Ishikawa (cell line): ENCODE data around the gene DCTD.

Experiments used
- CEBPB ChIP-seq: IDR thresholded peaks from 2 replicates; pipeline ENCODE4 v1.6.1; 2012
- CREB1 ChIP-seq: IDR thresholded peaks from 2 replicates; pipeline ENCODE4 v1.6.1; 2012; ENCODE audit warnings: low read depth
- EGR1 ChIP-seq: IDR thresholded peaks from 2 replicates; pipeline ENCODE4 v1.6.1; 2012
- EP300 ChIP-seq: IDR thresholded peaks from 2 replicates; pipeline ENCODE4 v1.6.1; 2012; ENCODE audit warnings: borderline replicate concordance
- FOXM1 ChIP-seq: IDR thresholded peaks from 2 replicates; pipeline ENCODE4 v1.6.1; 2012; ENCODE audit warnings: low read depth, borderline replicate concordance
- NFIC ChIP-seq: IDR thresholded peaks from 2 replicates; pipeline ENCODE4 v1.6.1; 2012
- RAD21 ChIP-seq: IDR thresholded peaks from 2 replicates; pipeline ENCODE4 v1.6.1; 2012; ENCODE audit warnings: low read depth
- TAF1 ChIP-seq: IDR thresholded peaks from 2 replicates; pipeline ENCODE4 v1.6.1; 2012; ENCODE audit warnings: low read depth, mild to moderate bottlenecking
- TCF12 ChIP-seq: IDR thresholded peaks from 2 replicates; pipeline ENCODE4 v1.6.1; 2012; ENCODE audit warnings: low read depth
- TEAD4 ChIP-seq: IDR thresholded peaks from 2 replicates; pipeline ENCODE4 v1.6.1; 2012
- YY1 ChIP-seq: IDR thresholded peaks from 2 replicates; pipeline ENCODE4 v1.6.1; 2012; ENCODE audit warnings: low read depth
- ZBTB7A ChIP-seq: IDR thresholded peaks from 2 replicates; pipeline ENCODE4 v1.6.1; 2012; ENCODE audit warnings: low read depth
- TF ChIP-seq, protein P1 (sequence below): IDR thresholded peaks from 2 replicates; pipeline ENCODE4 v1.6.1; 2012
- TF ChIP-seq, protein P2 (sequence below): IDR thresholded peaks from 2 replicates; pipeline ENCODE4 v1.6.1; 2012; ENCODE audit warnings: low read depth, mild to moderate bottlenecking
- TF ChIP-seq, protein P3 (sequence below): IDR thresholded peaks from 2 replicates; pipeline ENCODE4 v1.6.1; 2012

DCTD gene

DNA sequence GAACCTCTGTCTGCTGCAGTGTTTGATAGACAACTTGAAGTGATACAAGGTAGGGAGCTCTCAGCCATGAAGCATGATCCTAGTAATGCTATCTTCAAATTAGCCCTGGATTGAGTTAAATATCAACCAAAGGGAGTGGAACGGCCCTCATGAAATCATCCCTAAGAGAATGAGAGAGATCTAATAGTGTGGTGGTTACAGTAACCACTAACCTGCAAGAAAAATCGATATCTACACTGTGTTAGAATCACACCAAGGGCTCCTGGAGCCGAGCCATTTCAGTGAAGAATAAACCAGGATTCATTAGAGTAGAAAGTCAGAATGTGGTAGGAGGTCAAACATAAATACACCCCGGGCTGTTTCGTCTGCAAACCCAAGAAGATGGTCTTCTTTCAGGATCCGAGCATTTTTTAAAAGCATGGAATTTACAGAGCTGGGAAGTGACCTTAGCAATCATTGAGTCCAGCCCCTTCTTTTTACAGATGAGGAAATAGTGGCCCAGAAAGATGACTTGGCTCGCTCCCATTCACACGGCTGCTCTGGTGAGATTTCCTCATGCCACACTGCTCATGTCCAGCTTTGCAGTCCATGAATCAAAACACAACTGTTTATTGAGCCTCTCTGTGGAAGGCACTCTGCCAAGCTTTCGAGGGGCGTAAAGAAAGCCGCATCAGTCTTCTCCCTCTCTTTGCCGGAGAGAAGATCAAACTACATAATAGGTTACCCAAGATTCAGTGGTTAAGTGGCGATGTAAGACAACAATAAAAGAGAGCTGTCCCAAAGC, 5.5 kb upstream of the DCTD start:
- TF ChIP-seq TCF12: no peak

DNA sequence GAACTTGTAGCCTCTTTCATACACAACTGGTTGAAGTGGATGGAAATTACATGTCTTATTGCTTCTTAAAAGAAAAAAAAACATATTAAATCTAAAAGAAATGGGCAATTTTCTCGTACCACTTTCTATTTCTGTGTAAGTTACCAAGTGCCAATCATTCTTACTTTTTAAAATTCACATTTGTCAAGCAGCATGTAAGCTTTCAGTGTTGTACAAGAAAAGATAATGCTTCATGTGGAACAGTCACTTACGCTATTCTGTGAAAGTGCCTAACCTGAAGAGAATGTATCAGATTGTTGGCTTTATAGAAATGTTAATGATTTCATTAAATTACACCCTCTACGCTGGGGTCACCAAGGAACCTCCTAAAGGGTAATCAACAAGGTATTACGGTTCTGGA, 4.4 kb upstream of the DCTD start:
- TF ChIP-seq, protein P1, sequence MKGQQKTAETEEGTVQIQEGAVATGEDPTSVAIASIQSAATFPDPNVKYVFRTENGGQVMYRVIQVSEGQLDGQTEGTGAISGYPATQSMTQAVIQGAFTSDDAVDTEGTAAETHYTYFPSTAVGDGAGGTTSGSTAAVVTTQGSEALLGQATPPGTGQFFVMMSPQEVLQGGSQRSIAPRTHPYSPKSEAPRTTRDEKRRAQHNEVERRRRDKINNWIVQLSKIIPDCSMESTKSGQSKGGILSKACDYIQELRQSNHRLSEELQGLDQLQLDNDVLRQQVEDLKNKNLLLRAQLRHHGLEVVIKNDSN: no peak
- TF ChIP-seq TCF12 (no peak), YY1 (no peak), EGR1 (no peak), TEAD4 (no peak), EP300 (no peak), RAD21 (no peak), FOXM1 (no peak), NFIC (no peak), CREB1 (no peak), CEBPB (no peak), ZBTB7A (no peak), TAF1 (no peak)
- TF ChIP-seq, protein P2, sequence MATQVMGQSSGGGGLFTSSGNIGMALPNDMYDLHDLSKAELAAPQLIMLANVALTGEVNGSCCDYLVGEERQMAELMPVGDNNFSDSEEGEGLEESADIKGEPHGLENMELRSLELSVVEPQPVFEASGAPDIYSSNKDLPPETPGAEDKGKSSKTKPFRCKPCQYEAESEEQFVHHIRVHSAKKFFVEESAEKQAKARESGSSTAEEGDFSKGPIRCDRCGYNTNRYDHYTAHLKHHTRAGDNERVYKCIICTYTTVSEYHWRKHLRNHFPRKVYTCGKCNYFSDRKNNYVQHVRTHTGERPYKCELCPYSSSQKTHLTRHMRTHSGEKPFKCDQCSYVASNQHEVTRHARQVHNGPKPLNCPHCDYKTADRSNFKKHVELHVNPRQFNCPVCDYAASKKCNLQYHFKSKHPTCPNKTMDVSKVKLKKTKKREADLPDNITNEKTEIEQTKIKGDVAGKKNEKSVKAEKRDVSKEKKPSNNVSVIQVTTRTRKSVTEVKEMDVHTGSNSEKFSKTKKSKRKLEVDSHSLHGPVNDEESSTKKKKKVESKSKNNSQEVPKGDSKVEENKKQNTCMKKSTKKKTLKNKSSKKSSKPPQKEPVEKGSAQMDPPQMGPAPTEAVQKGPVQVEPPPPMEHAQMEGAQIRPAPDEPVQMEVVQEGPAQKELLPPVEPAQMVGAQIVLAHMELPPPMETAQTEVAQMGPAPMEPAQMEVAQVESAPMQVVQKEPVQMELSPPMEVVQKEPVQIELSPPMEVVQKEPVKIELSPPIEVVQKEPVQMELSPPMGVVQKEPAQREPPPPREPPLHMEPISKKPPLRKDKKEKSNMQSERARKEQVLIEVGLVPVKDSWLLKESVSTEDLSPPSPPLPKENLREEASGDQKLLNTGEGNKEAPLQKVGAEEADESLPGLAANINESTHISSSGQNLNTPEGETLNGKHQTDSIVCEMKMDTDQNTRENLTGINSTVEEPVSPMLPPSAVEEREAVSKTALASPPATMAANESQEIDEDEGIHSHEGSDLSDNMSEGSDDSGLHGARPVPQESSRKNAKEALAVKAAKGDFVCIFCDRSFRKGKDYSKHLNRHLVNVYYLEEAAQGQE: no peak
- TF ChIP-seq, protein P3, sequence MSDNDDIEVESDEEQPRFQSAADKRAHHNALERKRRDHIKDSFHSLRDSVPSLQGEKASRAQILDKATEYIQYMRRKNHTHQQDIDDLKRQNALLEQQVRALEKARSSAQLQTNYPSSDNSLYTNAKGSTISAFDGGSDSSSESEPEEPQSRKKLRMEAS: no peak

DNA sequence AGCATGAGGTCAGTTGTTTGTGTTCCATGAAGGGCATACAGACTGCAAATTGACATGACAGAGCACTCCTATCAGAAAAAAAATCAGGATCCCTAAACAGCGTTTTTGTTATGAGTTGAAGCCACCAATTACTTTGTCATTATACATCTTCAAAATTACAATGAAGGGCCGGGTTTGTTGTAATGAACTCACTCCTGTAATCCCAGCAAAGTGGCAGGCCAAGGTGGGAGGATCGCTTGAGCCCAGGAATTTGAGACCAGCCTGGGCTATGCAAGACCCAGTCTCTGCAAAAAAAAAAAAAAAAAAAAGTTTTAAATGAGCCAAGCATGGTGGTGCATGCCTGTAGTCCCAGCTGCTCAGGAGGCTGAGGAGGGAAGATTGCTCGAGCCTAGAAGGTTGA, 3.5 kb upstream of the DCTD start:
- TF ChIP-seq CREB1: no peak
- no peak for TF ChIP-seq NFIC
- TF ChIP-seq RAD21: no peak
- TF ChIP-seq FOXM1: no peak
- TF ChIP-seq TEAD4: no peak
- TF ChIP-seq, protein P2: no peak
- no peak for TF ChIP-seq CEBPB
- no peak for TF ChIP-seq TAF1
- TF ChIP-seq YY1: no peak
- TF ChIP-seq EP300: no peak
- TF ChIP-seq, protein P1: no peak
- no peak for TF ChIP-seq TCF12
- TF ChIP-seq, protein P3: no peak
- no peak for TF ChIP-seq EGR1
- TF ChIP-seq ZBTB7A: no peak

DNA sequence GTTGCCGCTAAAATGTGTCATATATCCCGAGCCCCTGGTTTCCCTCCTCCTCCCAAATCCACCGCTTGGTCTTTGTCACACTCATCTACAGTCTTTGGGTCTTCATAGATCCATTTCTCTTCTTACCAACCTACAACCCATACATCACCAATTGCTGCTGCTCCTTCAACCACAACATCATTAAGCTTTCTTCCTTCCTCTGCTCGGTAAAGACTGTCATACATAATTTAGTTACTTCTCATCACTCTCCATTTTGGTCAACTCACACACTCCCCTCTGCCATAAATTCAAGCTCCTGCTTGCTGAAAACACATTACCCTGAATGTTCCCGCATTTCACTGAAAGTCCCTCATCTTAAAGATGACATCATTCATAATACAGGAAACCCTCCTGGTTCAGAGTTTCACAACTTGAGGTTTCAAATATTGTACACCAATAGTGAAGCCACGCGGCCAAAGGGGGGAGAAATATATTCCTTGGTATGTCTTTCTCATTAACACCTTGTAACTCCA, 1.7 kb upstream of the DCTD start:
- no peak for TF ChIP-seq RAD21
- no peak for TF ChIP-seq EGR1
- TF ChIP-seq CEBPB: no peak
- no peak for TF ChIP-seq CREB1
- TF ChIP-seq NFIC: no peak
- TF ChIP-seq, protein P2: no peak
